H1 (cell line): ENCODE data around the gene DARS1. TPM values are rescaled to one million over a fixed set of nuclear protein-coding genes. Genes with fewer than 3 reads are reported as not detected.

Experiments
- BACH1 ChIP-seq: IDR thresholded peaks from 2 replicates; pipeline ENCODE4 v1.6.1; 2012; ENCODE audit warnings: low read length, improper control_type of control experiment
- CBX5 ChIP-seq: fragments of 300-800, 300-1000 bp; sonication (generic); IDR thresholded peaks from 2 replicates; pipeline ENCODE4 v1.7.1; 2016; ENCODE audit warnings: antibody characterized with exemption, low read length, low read depth
- SP4 ChIP-seq: IDR thresholded peaks from 2 replicates; pipeline ENCODE4 v1.6.1; 2012; ENCODE audit warnings: low read length, inconsistent platforms
- SRF ChIP-seq: IDR thresholded peaks from 2 replicates; pipeline ENCODE4 v1.6.1; 2011; ENCODE audit warnings: mild to moderate bottlenecking, low read depth, low read length, moderate library complexity
- TCF12 ChIP-seq: IDR thresholded peaks from 2 replicates; pipeline ENCODE4 v1.6.1; 2011; ENCODE audit warnings: low read depth, mild to moderate bottlenecking, low read length
- polyA plus RNA-seq, 7 experiments: library from polyadenylated mRNA; depleted of rRNA in 3 of 7; stranded (reverse) in 5 of 7; unstranded in 2 of 7; fragments of >200 nt in 5 of 7; fragments of 200-250 nt in 2 of 7; gene quantifications; 1 replicate in 5 of 7; 2 replicates in 1 of 7; 4 replicates in 1 of 7; pipeline versions ENCODE4 v1.2.1 to v1.2.3, GENCODE V29; 2011 to 2013; ENCODE audit warnings: missing spikeins in 2 of 7, mixed read lengths in 2 of 7
- total RNA-seq: library from RNA; stranded (reverse); fragmentation: NEBNext Ultra II Directional; extraction: Animal tissue kit (Norgen Biotek cat#: 25700); gene quantifications from 2 replicates; pipeline ENCODE4 v1.2.1, GENCODE V29; 2021

DARS1 gene
- total and polyA plus RNA-seq, 2 of the 8 experiments (the other 6 are each of a cell fraction or from before 2014, with no cell fraction given) = 61.7 to 85.9 TPM

GRCh38 chr2:135903650-135904049 lies 81.8 kb downstream of the DARS1 start (continued):
- TF ChIP-seq TCF12 (no peak), CBX5 (no peak), BACH1 (no peak), SP4 (no peak), SRF (no peak)
